Endothelial cell of umbilical vein (primary cell): ENCODE measurements around the gene TPO.

ENCODE experiments used
- CTCF ChIP-seq, 2 donors: IDR thresholded peaks; 1 replicate in 1 of 2; 2 replicates in 1 of 2; pipeline ENCODE4 v1.5.1; 2011; ENCODE audit warnings: low read length in 2 of 2, mild to moderate bottlenecking in 2 of 2, moderate library complexity in 2 of 2, control low read depth in 1 of 2, inconsistent platforms in 1 of 2, low read depth in 1 of 2; ENCODE audit not compliant: insufficient read depth in 1 of 2; ENCODE audit errors: extremely low read depth in 1 of 2
- EZH2 ChIP-seq: IDR thresholded peaks from 2 replicates; pipeline ENCODE4 v1.6.1; 2012; ENCODE audit warnings: borderline replicate concordance, low read depth, mild to moderate bottlenecking, moderate library complexity, low read length, inconsistent platforms; ENCODE audit not compliant: severe bottlenecking
- JUN ChIP-seq: IDR thresholded peaks from 2 replicates; pipeline ENCODE4 v1.6.1; 2011; ENCODE audit warnings: borderline replicate concordance, low read depth; ENCODE audit not compliant: insufficient read length, insufficient read depth
- MAX ChIP-seq: IDR thresholded peaks from 2 replicates; pipeline ENCODE4 v1.6.1; 2011; ENCODE audit not compliant: insufficient read depth, insufficient read length
- POLR2AphosphoS5 ChIP-seq: IDR thresholded peaks from 2 replicates; pipeline ENCODE4 v1.6.1; 2012; ENCODE audit warnings: low read depth, mild to moderate bottlenecking, control low read depth, low read length, moderate library complexity; ENCODE audit not compliant: insufficient read depth

GRCh38 chr2:1438972-1439371 is 25.7 kb downstream of the TPO start:
- TF ChIP-seq CTCF (IDR thresholded peaks at IDR 0.05; ENCODE audit: extremely low read depth in 1 of 2, insufficient read depth in 1 of 2, low read depth in 1 of 2, low read length in 2 of 2), result no peak
- TF ChIP-seq POLR2AphosphoS5, result no peak
- no peak for TF ChIP-seq JUN
- no peak for TF ChIP-seq MAX
- no peak for TF ChIP-seq EZH2
